Gastrocnemius medialis (tissue), 4 donors: ENCODE data around the gene PRRC2B. TPM values are rescaled to one million over a fixed set of nuclear protein-coding genes. Genes with fewer than 3 reads are reported as not detected.

Experiments used
- ATAC-seq, 2 donors: fragments of 150-250 bp; one replicate each; pipeline ENCODE4 v1.9.1; 2016
- DNase-seq, 2 donors: peaks; one replicate each; pipeline ENCODE4 v3.0.0-alpha.2; 2019
- H3K27ac ChIP-seq, 4 donors: fragments of 200-600 bp; sonication (generic); 1 replicate in 1 of 4; 2 replicates in 3 of 4; pipeline ENCODE4 v1.5.1; 2016 to 2018; ENCODE audit warnings: mild to moderate bottlenecking in 2 of 4, moderate library complexity in 1 of 4
- H3K27me3 ChIP-seq, 3 donors: fragments of 200-600 bp; sonication (generic) in 2 of 3; 1 replicate in 1 of 3; 2 replicates in 2 of 3; pipeline versions ENCODE4 v1.5.1 to v1.6.0; 2016 to 2019; ENCODE audit warnings: mild to moderate bottlenecking in 1 of 3, moderate library complexity in 1 of 3
- H3K36me3 ChIP-seq, 2 donors: fragments of 200-600 bp; sonication (generic) in 1 of 2; one replicate each; pipeline ENCODE4 v1.5.1; 2017 to 2018
- H3K4me1 ChIP-seq, 2 donors: fragments of 200-600 bp; sonication (generic) in 1 of 2; one replicate each; pipeline ENCODE4 v1.5.1; 2016 to 2017; ENCODE audit warnings: mild to moderate bottlenecking in 2 of 2
- H3K4me3 ChIP-seq, 4 donors: fragments of 200-600 bp; sonication (generic) in 3 of 4; 1 replicate in 1 of 4; 2 replicates in 3 of 4; pipeline ENCODE4 v1.5.1; 2016 to 2019; ENCODE audit warnings: mild to moderate bottlenecking in 2 of 4
- H3K9me3 ChIP-seq, 3 donors: fragments of 200-600 bp; sonication (generic) in 2 of 3; 1 replicate in 1 of 3; 2 replicates in 2 of 3; pipeline ENCODE4 v1.5.1; 2016 to 2019
- POLR2A ChIP-seq, 2 donors: fragments of 450-650 bp; IDR thresholded peaks; one replicate each; pipeline ENCODE4 v1.6.1; 2017; ENCODE audit warnings: antibody characterized with exemption in 2 of 2, mild to moderate bottlenecking in 2 of 2, moderate library complexity in 2 of 2
- in situ Hi-C, 4 donors: fragments of 200-750 bp; cut with MboI; loops; one replicate each; pipeline versions ENCODE4 v1.15.0 to v1.8.0; 2017; ENCODE audit warnings: low sequenced_read_pairs in 4 of 4
- intact Hi-C: fragments of 100-400 bp; cut with DNase I; formaldehyde crosslinking; loops from one replicate; pipeline ENCODE4 v1.15.1; 2023; ENCODE audit warnings: low total_unique reads
- total RNA-seq, 4 donors: library from RNA; depleted of rRNA; stranded (reverse); fragments of >200 nt; gene quantifications; one replicate each; pipeline versions ENCODE4 v1.1.0 to v1.2.3, GENCODE V29; 2016
- TF ChIP-seq, protein P1 (sequence below), 5 experiments: fragments of 450-650 bp in 3 of 5; fragments of 200-600 bp in 2 of 5; sonication (generic) in 2 of 5; IDR thresholded peaks in 4 of 5; conservative IDR thresholded peaks in 1 of 5; 1 replicate in 4 of 5; 2 replicates in 1 of 5; pipeline ENCODE4 v1.5.1; 2016 to 2019; ENCODE audit warnings: antibody characterized with exemption in 5 of 5, mild to moderate bottlenecking in 3 of 5, moderate library complexity in 3 of 5

PRRC2B gene
- total RNA-seq, 4 donors from 2014 or later: 29.9 to 41.6 (median 37.2) TPM

GRCh38 chr9:131482343-131483006, 88.6 kb downstream of the PRRC2B start:
- DNase-seq: no peak
- Histone ChIP-seq H3K36me3 (peaks cover 2 to 69% of the 10 kb centered on the region in 2 donors), H3K27me3 (no peaks in the 10 kb centered on the region), H3K27ac (peak overlapping the region; percentile 83 to 94 (median 90)), H3K9me3 (no peaks in the 10 kb centered on the region), H3K4me1 (peaks cover 26 to 49% of the 10 kb centered on the region in 2 donors), H3K4me3 (no peak overlapping the region)
- intact Hi-C loops: loop anchor here (2.0 kb wide), 1 partner anchor 80 kb away; no protein-coding TSS in a partner anchor
- no peak for ATAC-seq
- TF ChIP-seq POLR2A (IDR thresholded peaks at IDR 0.05): no peak
- TF ChIP-seq, protein P1, sequence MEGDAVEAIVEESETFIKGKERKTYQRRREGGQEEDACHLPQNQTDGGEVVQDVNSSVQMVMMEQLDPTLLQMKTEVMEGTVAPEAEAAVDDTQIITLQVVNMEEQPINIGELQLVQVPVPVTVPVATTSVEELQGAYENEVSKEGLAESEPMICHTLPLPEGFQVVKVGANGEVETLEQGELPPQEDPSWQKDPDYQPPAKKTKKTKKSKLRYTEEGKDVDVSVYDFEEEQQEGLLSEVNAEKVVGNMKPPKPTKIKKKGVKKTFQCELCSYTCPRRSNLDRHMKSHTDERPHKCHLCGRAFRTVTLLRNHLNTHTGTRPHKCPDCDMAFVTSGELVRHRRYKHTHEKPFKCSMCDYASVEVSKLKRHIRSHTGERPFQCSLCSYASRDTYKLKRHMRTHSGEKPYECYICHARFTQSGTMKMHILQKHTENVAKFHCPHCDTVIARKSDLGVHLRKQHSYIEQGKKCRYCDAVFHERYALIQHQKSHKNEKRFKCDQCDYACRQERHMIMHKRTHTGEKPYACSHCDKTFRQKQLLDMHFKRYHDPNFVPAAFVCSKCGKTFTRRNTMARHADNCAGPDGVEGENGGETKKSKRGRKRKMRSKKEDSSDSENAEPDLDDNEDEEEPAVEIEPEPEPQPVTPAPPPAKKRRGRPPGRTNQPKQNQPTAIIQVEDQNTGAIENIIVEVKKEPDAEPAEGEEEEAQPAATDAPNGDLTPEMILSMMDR (IDR thresholded peaks at IDR 0.05 in 4 of 5, conservative IDR thresholded peaks at IDR 0.05 in 1 of 5): no peak
- in situ Hi-C loops: loop anchor here in 2 of 4 donors (25.0 kb wide), 1 partner anchor 95 kb away; the partner anchor contains the start of gene PRRC2B (in 2 of the 2)

DNA sequence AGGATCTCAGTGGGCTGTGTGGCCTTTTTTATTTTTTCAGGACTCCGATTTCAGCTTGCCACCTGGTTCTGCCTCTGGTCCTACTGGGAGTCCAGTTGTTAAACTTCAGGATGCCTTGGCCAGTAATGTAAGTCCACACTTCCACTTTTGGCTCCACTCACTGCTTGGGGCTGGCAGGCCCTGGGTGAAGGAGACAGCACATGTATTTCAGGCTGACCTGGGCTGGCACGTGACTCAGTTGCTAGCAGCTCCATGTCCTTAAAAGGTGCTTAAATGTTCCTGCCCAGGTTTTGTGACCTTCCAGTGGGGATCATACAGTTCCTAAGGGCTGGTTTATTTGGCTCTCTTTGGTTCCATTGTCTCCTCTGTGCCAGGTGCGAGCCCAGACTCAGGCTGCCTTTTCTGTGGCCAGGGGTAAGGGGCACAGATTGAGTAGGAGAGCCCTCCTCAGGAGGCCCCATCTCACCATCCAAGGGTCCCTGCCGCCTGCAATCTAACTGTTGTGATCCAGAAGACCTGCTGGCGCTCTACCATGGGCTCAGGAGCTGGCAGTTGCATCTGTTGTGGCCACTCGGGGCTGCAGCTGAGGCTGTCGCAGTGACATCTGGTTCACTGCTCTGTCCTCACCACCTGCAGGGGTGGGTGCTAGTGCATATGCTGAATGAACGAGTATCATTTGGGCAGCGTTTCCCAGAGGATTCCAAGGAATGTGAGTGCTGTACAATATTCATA, 89.6 kb downstream of the PRRC2B start:
- peaks cover 26 to 47% of the 10 kb centered on the region in 2 donors for H3K4me1 ChIP-seq
- ATAC-seq: peak; percentile 91 to 93
- no peak overlapping the region for H3K4me3 ChIP-seq
- TF ChIP-seq, protein P1 (IDR thresholded peaks at IDR 0.05 in 4 of 5, conservative IDR thresholded peaks at IDR 0.05 in 1 of 5): no peak
- peak in 1 of 2 donors; percentile 17 for TF ChIP-seq POLR2A (IDR thresholded peaks at IDR 0.05)
- H3K27me3 ChIP-seq: no peaks in the 10 kb centered on the region
- peak overlapping the region; percentile 83 to 94 (median 90) for H3K27ac ChIP-seq
- intact Hi-C loops (loop anchor here (2.0 kb wide), 1 partner anchor 81 kb away; no protein-coding TSS in a partner anchor), in situ Hi-C loops (loop anchor here in 2 of 4 donors (25.0 kb wide), 1 partner anchor 96 kb away; the partner anchor contains the start of gene PRRC2B (in 2 of the 2))
- peaks cover 2 to 71% of the 10 kb centered on the region in 2 donors for H3K36me3 ChIP-seq
- peak; percentile 95 to 98 for DNase-seq
- no peaks in the 10 kb centered on the region for H3K9me3 ChIP-seq

DNA sequence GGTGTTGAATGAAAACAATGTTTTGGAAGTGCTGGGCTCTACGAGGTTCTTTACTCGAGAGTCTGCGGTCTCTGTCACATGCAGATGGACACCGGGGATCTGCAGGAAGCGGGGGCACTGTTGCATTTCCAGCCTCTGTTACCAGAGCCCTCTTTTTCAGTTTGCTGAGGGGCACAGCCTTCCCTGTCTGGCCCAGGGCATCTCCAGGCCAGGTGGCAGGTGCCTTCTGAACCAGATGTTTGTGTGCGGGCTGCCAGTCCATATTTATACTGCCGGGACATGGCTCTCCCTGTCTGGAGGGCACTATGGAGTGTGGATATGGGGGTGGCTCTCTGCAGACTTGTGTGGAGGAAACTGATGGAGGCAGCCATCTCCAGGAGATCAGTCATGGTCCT, 90.2 kb downstream of the PRRC2B start:
- intact Hi-C loops: no loop called here
- in situ Hi-C loops: loop anchor here in 2 of 4 donors (25.0 kb wide), 1 partner anchor 97 kb away; the partner anchor contains the start of gene PRRC2B (in 2 of the 2)
- Histone ChIP-seq H3K9me3 (no peaks in the 10 kb centered on the region), H3K27ac (peak overlapping the region; percentile 83 to 94 (median 90)), H3K36me3 (peaks cover 0 to 75% of the 10 kb centered on the region in 2 donors), H3K27me3 (no peaks in the 10 kb centered on the region), H3K4me1 (peaks cover 26 to 47% of the 10 kb centered on the region in 2 donors), H3K4me3 (no peak overlapping the region)
- ATAC-seq (no peak), DNase-seq (no peak)
- TF ChIP-seq, protein P1 (IDR thresholded peaks at IDR 0.05 in 4 of 5, conservative IDR thresholded peaks at IDR 0.05 in 1 of 5): no peak
- no peak for TF ChIP-seq POLR2A (IDR thresholded peaks at IDR 0.05)

DNA sequence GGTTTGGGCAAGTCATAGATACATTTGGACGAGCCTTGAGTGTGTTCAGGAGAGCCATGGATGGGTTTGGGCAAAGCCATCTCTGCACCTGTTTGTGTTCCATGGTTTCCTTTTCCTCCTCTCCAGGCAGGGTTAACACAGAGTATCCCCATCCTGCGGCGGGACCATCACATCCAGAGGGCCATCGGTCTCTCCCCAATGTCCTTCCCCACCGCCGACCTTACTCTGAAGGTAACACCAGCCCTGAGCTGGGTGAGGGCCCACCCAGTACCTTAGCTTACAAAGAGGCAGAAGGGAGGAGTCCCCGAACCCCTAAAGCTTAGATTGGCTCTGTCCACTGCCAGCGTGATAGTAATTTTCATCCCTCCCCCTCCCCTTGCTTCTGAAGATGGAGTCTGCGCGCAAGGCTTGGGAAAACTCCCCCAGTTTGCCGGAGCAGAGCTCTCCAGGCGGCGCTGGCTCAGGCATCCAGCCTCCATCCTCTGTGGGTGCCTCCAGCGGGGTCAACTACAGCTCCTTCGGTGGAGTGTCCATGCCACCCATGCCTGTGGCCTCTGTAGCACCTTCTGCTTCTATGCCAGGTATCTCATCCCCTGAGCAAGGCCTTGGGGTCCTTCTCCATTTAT, 90.8 kb downstream of the PRRC2B start:
- ATAC-seq (no peak), DNase-seq (no peak)
- Histone ChIP-seq H3K9me3 (no peaks in the 10 kb centered on the region), H3K36me3 (peaks cover 0 to 75% of the 10 kb centered on the region in 2 donors), H3K4me1 (peaks cover 26 to 44% of the 10 kb centered on the region in 2 donors), H3K4me3 (no peak overlapping the region), H3K27ac (peak overlapping the region; percentile 83 to 94 (median 90)), H3K27me3 (no peaks in the 10 kb centered on the region)
- intact Hi-C loops (no loop called here), in situ Hi-C loops (loop anchor here in 2 of 4 donors (25.0 kb wide), 1 partner anchor 97 kb away; the partner anchor contains the start of gene PRRC2B (in 2 of the 2))
- TF ChIP-seq POLR2A (IDR thresholded peaks at IDR 0.05): no peak
- TF ChIP-seq, protein P1 (IDR thresholded peaks at IDR 0.05 in 4 of 5, conservative IDR thresholded peaks at IDR 0.05 in 1 of 5): no peak
